HG03521 (cell line): ENCODE results near the gene HAGHL.
A peak's percentile ranks its signal among the peaks of the same experiment; 100 is the strongest.
"Not testable (repeated sequence)": the region's sequence is repeated elsewhere in the genome, so short reads cannot be mapped to it uniquely, and the experiment has no call there.

Source experiments
- ATAC-seq: cut with Tn5 transposase; IDR thresholded peaks from one replicate; pipeline ENCODE4 v1.9.1; 2021; ENCODE audit warnings: mild to moderate bottlenecking, moderate library complexity; ENCODE audit not compliant: unreplicated experiment

Gene HAGHL

DNA sequence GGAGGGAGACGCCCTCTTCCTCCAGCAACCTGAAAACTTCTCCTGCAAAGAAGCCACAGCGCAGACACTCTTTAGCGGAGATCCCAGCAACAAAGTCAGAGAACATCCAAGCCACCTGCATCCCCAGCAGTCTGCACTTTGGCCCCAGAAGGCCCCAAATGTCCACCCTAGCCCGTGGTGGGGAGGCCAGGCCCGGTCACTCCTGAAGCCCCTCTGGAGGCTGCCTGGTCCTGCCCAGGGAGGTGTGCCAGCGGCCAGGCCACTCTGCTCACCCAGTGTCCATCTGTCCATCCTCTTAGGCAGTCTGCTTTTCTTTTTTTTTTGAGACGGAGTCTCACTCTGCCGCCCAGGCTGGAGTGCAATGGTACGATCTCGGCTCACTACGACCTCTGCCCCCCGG is 5.4 kb downstream of the HAGHL start:
- ATAC-seq = no peak

DNA sequence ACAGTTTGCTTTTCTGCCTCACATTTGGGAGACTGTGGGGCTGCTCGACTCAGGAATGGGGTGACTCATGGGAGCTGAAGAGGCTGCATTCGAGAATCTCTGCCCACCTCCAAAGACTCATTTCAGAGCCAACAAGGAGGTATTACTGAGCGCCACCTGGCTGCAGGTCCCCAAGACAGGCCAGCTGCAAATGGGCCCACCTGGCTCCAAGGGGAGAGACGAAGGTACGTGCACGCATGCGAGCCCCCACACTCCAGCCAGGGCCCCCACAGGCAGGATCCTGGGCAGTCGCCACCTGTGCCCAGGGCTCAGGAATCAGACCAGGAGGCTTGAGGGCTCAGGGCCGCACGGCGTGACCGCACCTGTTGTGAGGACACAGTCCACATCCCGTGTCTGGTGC is 6.0 kb downstream of the HAGHL start:
- ATAC-seq = no peak

DNA sequence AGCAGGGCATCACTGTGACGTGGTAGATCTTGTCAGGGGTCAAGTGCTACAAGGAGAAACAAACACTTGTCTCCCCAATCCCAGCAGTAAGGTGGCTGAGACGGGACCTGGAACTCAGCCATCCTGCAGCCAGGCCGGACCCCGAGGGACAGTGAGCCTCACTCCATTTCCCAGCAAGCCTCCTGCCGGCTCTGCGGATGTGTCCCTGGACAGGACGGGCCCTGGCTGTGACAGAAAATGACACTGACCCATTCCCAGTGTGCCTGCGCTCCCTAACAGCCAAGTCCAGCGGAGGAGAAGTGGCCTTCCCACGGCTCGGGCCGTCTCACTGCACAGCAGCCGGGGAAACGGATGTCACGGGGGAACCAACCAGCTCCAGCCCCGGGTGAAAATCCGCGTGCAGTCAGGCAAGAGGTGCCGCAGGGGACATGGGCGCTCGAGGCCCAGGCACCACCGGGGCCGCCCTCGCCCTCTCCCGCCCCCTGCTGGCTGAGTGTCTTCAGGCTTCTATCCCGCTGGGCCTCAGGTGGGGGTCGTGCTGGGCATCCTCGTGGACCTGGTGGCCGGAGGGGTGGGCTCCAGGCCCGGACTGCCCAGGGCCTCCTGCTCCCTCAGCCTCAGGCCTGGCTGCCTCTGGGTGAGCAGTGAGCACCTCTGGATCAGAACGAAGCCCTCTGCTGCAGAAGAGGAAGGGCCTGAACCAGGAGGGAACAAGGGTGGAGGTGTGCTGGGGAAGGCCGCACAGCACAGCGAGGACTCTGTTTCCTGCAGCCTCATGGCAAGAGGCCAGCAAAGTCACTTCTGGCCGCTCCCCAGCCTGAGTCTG is 6.7 kb downstream of the HAGHL start:
- ATAC-seq = no peak

DNA sequence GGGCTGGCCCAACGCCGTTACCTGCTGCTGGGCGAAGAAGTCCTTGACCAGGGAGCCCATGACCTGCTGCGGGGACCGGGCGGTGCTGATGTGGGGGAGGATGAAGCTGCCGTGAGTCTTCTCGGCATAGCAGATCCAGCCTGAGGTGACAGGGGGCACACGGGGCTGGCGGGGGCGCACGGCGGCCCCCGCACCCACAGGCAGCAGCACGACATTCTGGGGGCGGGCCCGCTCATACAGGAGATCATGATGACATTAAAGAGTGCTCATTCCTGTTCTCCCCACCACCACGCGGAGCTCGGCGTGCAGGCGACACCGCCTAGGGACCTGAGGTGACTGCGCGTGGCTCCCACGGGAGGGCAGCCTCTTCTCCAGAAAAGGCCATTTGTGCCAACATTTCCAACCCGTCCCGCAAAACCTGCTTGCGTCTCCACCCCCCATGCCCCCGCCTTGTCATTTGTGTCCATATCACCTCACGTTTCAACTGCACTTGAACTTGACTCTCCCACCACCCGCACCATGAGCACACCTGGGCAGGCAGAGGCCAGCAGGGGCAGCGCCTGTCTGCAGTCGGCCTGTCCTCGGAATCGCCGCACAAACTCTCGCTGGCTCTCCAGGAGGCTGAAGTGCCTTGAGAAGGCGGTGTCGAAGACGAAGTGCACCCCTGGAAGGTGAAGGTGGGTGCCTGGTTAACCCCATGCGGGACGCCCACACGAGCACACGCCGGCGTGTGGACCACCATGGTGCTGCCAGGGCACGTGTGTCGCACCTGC is 7.5 kb downstream of the HAGHL start:
- no peak for ATAC-seq

DNA sequence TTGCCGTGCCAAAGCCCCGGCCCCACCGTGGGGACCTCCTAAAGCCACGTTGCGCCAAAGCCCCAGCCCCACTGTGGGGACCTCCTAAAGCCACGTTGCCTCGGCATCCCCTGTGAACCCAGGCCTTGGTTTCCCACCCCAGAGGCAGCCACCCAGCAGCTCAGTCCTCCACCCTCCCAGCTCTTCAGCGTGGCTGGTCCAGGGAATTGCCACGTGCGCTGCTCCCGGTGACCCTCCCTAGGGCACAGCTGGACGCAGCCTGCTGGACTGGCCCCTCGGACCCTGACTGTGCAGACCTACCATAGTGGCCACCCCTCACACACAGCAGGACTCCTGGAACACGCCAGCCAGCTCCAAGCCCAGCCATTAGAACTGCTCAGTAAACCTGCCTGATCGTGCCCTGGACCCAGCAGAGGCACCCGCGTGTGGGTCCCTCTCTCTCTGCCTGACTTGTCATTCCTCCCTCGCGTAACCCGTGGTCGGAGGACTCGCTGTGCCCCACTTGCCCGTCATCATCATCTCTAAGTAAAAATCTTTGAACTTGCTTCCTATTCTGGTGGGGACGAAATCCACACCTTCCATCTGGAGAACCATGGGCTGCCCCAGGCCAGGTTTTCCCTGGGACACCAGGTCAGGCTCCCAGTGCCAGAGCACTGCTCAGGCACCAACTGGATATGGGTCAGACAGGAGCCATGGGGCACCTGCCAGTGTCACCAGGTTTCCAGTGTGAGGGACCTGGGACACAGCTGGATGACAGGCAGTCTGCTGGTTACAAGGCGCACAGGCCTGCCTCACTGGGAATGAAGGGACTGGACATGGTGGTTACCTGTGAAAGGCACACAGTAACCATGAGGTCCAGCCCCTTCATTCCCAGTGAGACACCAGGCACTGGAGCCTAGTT is 8.3 kb downstream of the HAGHL start:
- no peak for ATAC-seq

DNA sequence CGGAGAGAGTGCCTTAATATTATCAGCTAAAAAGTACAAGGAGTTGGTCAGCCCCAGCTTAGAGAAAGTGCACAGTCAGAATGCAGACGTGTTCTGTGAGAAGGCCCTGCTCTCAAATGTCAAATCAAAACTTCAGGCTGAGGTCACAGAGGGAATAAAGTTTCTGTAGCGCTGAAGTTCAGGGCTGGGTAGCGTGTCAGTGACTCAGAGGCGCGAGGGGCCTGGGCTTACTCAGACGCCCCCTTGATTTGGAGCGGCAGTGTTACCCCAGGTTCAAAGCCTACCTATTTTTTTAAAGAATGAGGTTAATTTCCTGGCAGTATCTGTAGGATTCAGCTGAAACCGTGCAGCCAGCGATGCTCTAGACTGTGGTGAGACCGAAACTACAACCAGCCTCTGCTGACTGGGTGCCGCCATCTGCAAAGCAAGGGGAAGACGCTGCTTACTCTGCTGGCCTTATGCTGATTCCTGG is 9.1 kb downstream of the HAGHL start:
- no peak for ATAC-seq

DNA sequence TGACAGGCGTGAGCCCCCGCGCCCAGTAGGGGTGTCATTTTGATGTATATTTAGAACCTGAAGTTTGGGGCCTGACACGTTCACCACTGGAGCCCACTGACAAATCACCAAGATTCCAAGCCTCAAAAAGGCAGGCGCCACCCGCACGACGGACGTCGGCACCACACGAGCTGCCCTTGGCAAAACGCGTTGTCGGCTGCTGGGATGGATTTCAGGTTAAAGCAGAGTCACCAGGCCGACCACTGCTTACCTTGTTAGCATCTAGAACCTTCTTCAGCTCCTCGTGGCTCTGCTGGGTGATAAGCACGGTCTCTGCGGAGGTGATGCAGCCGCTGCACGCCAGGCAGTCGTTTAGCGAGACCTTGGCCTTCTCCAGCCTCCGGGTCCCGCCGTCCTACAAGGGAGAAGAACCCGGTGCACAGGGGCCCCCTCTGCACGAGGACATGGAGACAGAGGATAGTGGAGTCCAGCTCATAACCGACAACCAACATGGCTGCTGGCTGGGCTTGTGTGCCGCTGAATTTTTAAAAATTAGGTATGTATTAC is 10.1 kb downstream of the HAGHL start:
- ATAC-seq = no peak

DNA sequence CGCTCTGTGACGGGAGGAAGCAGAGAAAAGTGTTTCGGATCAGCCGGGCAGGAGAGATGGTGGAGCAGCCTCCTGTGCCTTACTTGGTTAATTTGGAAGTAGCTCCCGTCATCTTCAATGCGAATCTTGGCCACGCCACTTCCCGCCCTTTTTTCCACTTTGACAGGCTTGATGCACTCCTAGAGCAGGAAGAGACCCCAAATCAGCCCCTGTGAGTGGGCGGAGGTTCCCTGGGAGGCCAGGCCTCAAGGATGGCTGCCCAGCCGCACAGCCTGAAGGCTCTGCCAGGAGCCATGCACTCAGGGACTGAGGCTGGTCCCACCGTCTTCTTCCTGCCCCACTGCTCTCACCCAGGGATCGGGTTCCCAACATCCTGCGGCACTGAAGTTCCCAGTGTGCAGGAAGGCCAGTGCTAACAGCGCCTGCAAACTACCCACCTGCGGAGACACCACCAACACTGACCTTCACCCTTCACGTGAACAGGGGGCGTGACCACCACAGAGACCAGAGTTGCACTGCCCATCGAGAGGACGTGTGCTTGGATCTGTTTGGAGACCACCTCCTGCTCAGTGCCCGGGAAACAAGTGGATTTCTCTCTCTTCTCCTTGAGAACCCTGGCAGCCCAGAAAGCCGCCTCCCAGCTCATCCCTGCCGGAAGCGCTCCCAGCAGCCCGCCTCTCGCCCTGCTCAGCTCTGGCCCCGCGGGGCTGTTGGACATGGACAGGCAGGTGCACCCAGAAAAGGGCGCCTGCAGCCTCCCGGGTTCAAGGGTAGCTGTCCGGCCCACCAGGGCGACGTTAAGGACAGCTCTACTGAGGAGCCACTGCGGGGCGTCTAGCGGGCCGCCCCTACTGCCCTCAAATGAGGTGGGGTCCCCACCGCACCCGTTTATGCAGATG is 12.9 kb downstream of the HAGHL start:
- ATAC-seq = no peak

DNA sequence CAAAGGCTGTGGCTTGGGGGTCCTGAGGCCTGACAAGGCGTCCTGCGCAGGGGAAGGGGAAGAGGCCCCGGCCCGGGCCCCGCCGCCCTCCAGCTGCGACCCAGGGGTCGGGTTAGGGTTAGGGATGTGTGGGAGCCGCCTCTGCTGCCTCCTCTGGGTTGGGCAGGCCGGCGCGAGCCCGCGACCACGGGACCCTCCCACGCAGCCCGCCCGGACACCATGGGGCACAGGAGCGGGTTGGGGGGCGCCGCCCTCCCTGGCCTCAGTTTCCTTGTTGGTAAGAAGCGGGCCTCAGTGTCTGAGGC is 13.5 kb downstream of the HAGHL start:
- peak; percentile 13 for ATAC-seq

DNA sequence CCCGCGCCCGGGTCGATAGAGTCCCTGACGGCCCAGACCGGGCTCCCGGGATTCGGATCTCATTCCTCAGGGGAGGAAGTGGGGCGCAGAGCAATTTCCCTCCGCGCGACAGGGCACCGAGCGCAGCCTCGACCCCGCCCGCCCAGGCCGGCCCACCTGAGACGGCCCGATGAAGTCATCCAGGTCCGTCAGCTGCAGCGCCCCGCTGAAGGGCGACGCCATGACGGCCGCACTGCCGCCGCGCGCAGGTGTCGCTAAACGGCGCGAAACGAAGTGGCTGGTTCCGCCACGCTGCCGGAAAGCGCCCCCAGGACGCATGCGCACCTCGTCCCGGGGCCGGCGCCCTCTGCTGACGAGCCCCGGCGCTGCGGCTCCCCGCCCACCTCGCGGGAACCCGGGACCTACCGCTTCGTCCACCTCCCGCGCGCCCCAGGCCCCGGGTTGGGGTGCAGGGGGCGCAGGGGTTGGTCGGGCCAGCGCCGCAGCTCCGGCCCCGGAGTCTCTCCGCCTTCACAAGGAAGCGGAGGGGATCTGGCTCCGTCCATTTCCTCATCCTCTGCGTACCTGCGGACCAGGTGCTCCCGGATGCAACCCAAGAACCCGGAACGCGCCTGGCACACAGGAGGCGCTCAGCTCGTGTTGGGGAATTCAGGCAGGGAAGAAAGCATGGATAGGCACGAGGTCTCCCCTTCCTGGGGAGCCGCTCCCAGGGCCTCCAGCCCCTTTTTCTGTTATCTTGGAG is 14.0 kb downstream of the HAGHL start, which contains the start of gene CIAO3:
Gene CIAO3, minus strand, starts transcription at position 234 of the 742 bp plus-strand sequence. Its CDS starts 12 bp downstream, at position 222.
- peak; percentile 70 for ATAC-seq

DNA sequence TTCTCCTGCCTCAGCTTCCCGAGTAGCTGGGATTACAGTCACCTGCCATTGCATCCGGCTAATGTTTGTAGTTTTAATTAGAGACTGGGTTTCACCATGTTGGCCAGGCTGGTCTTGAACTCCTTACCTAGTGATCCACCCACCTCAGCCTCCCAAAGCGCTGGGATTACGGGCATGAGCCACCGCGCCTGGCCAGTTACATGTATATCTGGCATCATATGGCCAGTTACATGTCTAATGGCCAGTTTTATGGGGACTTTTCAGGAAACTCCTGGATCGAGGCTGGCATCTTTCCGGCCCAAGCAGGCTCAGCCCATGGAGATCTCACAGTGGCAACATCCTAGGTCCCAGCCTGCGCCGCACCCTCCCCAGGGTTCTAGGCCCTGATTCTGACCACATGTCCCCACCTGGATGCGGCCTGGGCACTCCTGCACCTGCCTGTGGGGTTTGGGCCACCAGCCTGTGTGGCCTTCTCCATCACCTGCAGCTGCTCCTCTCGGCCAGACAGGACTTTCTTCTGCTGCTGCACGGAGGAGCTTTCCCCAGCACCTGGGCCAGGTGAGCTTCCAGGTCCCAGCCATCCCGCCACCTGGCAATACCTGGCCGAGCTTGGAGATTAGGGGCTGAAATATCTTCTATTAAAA is 15.2 kb downstream of the HAGHL start:
- ATAC-seq = no peak

DNA sequence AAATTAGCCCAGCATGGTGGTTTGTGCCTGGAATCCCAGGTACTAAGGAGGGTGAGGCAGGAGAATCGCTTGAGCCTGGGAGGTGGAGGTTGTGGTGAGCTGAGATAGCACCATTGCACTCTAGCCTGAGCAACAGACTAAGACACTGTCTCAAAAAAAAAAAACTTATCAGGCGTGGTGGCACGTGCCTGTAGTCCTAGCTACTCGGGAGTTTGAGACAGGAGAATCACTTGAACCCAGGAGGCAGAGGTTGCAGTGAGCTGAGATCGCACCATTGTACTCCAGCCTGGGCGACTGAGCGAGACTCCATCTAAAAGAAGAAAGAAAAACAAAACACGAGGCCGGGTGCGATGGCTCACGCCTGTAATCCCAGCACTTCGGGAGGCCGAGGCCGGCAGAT is 16.0 kb downstream of the HAGHL start:
- ATAC-seq = not testable (repeated sequence)

DNA sequence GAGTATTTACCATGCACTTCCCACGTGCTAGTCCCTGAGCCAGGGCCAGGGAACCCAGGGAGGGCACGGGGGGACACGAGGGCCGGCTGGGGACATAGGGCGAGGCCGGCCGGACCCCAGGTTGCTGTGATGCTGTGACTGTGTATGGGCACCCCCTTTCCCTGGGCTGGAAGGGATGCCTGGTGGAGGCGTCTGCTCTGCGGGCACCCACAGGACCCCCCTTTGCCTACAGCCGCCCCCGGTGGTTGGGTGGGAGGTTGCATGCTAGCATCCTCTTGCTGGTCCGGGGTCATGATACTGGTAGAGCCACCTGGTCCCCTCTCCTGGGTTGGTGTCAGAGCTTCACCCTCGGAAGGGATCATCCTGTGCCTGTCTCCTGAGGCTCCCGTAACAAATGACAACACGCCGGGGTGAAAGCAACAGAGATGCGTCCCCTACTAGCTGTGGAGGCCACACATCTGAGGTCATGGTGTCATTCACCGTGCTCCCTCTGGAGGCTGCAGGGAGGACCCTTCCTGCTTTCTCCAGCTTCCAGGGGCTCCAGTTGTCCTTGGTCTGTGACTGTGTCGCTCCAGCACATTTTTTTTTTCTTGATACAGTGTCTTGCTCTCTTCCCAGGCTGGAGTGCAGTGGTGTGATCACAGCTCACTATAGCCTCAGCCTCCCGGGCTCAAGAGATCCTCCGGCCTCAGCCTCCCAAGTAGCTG is 17.0 kb downstream of the HAGHL start:
- no peak for ATAC-seq

DNA sequence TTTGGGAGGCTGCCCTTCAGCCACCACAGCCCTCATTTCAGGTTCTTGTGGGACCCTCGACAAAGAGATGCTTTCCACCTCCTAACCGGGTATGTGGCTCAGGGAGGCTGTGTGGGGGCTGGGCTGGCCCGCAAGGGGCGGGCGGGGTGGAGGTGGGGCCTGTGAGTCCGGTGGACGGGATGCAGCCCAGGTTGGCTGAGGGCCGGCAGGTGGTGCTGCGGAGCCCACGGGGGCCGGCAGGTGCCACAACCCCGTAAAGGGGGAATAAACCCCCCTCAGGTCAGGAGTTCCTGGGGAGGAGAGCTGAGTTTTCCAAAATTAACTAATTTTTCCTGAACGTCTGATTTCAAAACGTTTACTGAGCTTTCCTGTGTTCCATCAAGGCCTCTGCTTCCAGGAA is 18.8 kb downstream of the HAGHL start:
- no peak for ATAC-seq

DNA sequence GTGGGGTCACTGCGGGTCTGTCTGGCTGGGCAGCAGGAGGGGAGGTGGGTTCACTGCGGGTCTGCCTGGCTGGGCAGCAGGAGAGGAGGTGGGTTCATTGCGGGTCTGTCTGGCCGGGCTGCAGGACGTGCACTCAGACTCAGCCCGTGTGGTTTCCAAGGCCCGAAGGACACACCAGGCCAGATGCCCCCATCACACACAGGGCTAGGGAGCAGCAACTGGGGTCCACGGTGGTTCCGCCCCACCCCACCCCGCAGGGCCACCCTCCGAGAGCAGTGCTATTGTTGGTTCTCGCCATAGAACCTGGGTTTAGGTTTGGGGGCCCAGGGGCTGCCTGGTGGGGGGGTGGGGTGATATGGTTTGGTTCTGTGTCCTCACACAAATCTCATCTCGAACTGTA is 19.7 kb downstream of the HAGHL start:
- ATAC-seq = no peak

DNA sequence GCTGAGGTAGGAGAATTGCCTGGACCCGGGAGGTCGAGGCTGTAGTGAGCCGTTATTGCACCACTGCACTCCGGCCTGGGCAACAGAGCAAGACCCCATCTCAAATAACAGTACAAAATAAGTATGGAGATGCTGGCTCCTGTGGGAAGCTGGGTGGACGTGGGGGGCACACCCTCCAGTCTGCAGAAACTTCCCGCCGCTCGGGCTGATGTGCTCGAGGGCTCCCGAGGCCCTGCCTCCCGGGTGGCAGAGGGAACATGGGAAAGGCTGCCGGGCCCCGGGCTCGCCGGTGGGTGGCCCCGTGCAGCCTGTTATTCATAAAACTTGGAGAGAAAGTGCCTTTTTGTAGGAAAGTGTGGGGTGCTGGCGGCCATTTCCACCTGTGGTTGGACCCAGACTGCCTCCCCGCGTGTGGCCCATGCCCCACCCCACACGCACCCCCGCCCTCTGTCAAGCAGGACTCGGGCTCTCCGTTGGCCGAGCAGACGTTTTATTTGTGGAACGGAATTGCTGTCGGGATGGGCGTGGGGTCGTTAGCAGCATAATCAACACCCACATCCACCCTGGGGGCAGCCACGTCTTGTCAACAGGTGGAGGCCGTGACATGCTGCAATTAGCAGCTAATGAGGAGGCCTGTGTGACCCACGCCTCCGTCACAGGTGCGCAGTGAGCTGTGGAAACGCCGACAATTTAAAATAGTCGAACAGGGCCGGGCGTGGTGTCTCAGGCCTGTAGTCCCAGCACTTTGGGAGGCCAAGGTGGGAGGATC is 21.3 kb downstream of the HAGHL start:
- ATAC-seq = no peak

DNA sequence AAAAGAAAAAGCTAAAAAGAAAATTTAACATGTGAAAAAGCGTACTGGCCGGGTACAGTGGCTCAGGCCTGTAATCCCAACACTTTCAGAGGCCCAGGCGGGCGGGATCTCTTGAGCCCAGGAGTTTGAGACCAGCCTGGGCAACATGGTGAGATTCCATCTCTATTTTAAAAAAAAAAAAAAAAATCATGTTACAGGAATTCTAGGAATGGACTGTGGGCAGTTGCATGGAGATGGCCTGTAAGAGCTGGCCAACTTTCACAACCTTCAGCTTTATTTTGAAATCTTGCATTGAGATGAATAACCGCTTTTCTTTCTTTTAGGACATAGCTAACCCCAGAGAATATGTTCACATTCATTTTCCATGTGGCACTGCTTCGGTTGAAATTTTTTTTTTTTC is 22.1 kb downstream of the HAGHL start:
- ATAC-seq = no peak
